Fibroblast of pulmonary artery (primary cell): ENCODE data around the gene EFR3B.
"Not testable (repeated sequence)": the region's sequence is repeated elsewhere in the genome, so short reads cannot be mapped to it uniquely, and the experiment has no call there.

ENCODE experiments used
- DNase-seq: peaks from one replicate; pipeline ENCODE4 v3.0.0-alpha.2; 2010; ENCODE audit warnings: low read depth
- H3K4me3 ChIP-seq: replicated peaks from 2 replicates; pipeline ENCODE4 v1.5.1; 2011; ENCODE audit warnings: low read depth, mild to moderate bottlenecking, control low read depth, low read length, moderate library complexity
- CTCF ChIP-seq: IDR thresholded peaks from 2 replicates; pipeline ENCODE4 v1.5.1; 2011; ENCODE audit warnings: mild to moderate bottlenecking, control low read depth, low read length, inconsistent platforms; ENCODE audit errors: missing control alignments

The EFR3B gene

GRCh38 chr2:25141120-25141519 lies 99.2 kb downstream of the EFR3B start:
- TF ChIP-seq CTCF = no peak
- no peak overlapping the region for H3K4me3 ChIP-seq
- DNase-seq = no peak

GRCh38 chr2:25145803-25146202 lies 103.9 kb downstream of the EFR3B start:
- no peak overlapping the region for H3K4me3 ChIP-seq
- DNase-seq = no peak
- no peak for TF ChIP-seq CTCF

GRCh38 chr2:25146896-25147295 lies 105.0 kb downstream of the EFR3B start:
- H3K4me3 ChIP-seq = no peak overlapping the region
- DNase-seq = no peak
- TF ChIP-seq CTCF = no peak

- H3K4me3 ChIP-seq = no peak overlapping the region
- DNase-seq = no peak
- TF ChIP-seq CTCF = no peak
These were observed 107.8 kb downstream of the EFR3B start for GRCh38 chr2:25149646-25150045.

GRCh38 chr2:25150993-25151392 lies 109.1 kb downstream of the EFR3B start:
- not testable (repeated sequence) for DNase-seq, H3K4me3 ChIP-seq

GRCh38 chr2:25151718-25152117 lies 109.8 kb downstream of the EFR3B start:
- no peak for DNase-seq
- TF ChIP-seq CTCF = no peak
- no peak overlapping the region for H3K4me3 ChIP-seq

- TF ChIP-seq CTCF = no peak
- H3K4me3 ChIP-seq = no peak overlapping the region
- no peak for DNase-seq
These were observed 113.5 kb downstream of the EFR3B start for GRCh38 chr2:25155401-25155800.
